OCI-LY1 (cell line): Measurements from ENCODE around the gene ANKS6.

ENCODE experiments used
- H2AFZ ChIP-seq: fragments of 200-600 bp; sonication (generic), shearing (Covaris generic); 2 replicates; pipeline ENCODE4 v1.6.0; 2014; ENCODE audit warnings: antibody characterized with exemption, mild to moderate bottlenecking, low read length
- H3F3A ChIP-seq: fragments of 200-600 bp; sonication (generic), shearing (Covaris generic); 2 replicates; pipeline ENCODE4 v1.6.0; 2014; ENCODE audit warnings: mild to moderate bottlenecking, antibody characterized with exemption, low read length, moderate library complexity; ENCODE audit not compliant: insufficient read depth
- H3K27ac ChIP-seq: fragments of 200-600 bp; sonication (generic); 2 replicates; pipeline ENCODE4 v1.5.1; 2014; ENCODE audit warnings: low read length, mixed run types, mild to moderate bottlenecking, low read depth; ENCODE audit not compliant: poor library complexity, severe bottlenecking
- H3K27me3 ChIP-seq: fragments of 200-600 bp; sonication (generic); 2 replicates; pipeline ENCODE4 v1.6.0; 2014; ENCODE audit warnings: antibody characterized with exemption, mild to moderate bottlenecking, low read length, moderate library complexity; ENCODE audit not compliant: insufficient read depth
- H3K36me3 ChIP-seq: fragments of 200-600 bp; sonication (generic); 2 replicates; pipeline ENCODE4 v1.6.1; 2014; ENCODE audit warnings: mild to moderate bottlenecking, antibody characterized with exemption, low read length, moderate library complexity, mixed read lengths; ENCODE audit not compliant: insufficient read depth
- H3K4me1 ChIP-seq: fragments of 200-600 bp; sonication (generic); 2 replicates; pipeline ENCODE4 v1.5.1; 2014; ENCODE audit warnings: mild to moderate bottlenecking, low read length, moderate library complexity; ENCODE audit not compliant: insufficient read depth, severe bottlenecking
- H3K4me2 ChIP-seq: fragments of 200-600 bp; sonication (generic), shearing (Covaris generic); 2 replicates; pipeline ENCODE4 v1.6.1; 2014; ENCODE audit warnings: low read length
- H3K4me3 ChIP-seq: fragments of 200-600 bp; sonication (generic); 2 replicates; pipeline ENCODE4 v1.5.1; 2014; ENCODE audit warnings: low read length, low read depth, mild to moderate bottlenecking, mixed read lengths; ENCODE audit not compliant: poor library complexity, severe bottlenecking
- H3K79me2 ChIP-seq: fragments of 200-600 bp; shearing (Covaris generic); 2 replicates; pipeline ENCODE4 v1.6.1; 2016; ENCODE audit warnings: mixed run types, low read length, mixed read lengths; ENCODE audit not compliant: insufficient read depth
- H3K9ac ChIP-seq: fragments of 200-600 bp; sonication (generic), shearing (Covaris generic); 2 replicates; pipeline ENCODE4 v1.6.1; 2014; ENCODE audit warnings: mild to moderate bottlenecking, low read length, mixed read lengths
- H3K9me2 ChIP-seq: fragments of 200-600 bp; sonication (generic), shearing (Covaris generic); 2 replicates; pipeline ENCODE4 v1.6.1; 2014; ENCODE audit warnings: low read depth, mild to moderate bottlenecking, low read length, mixed read lengths
- H3K9me3 ChIP-seq: fragments of 200-600 bp; shearing (Covaris generic); 2 replicates; pipeline ENCODE4 v1.6.1; 2014; ENCODE audit warnings: low read length, mixed read lengths
- H4K20me1 ChIP-seq: fragments of 200-600 bp; sonication (generic), shearing (Covaris generic); 2 replicates; pipeline ENCODE4 v1.6.0; 2016; ENCODE audit warnings: mild to moderate bottlenecking, low read length; ENCODE audit not compliant: insufficient read depth
- EZH2 ChIP-seq: fragments of 200-600 bp; sonication (generic), shearing (Covaris generic); IDR thresholded peaks from 2 replicates; pipeline ENCODE4 v1.8.0; 2017; ENCODE audit warnings: borderline replicate concordance, mixed run types, mild to moderate bottlenecking, antibody characterized with exemption, low read length, moderate library complexity, mixed read lengths
- TF ChIP-seq, protein P1 (sequence below): fragments of 200-600 bp; sonication (generic), shearing (Covaris generic); IDR thresholded peaks from 2 replicates; pipeline ENCODE4 v1.5.1; 2017; ENCODE audit warnings: mild to moderate bottlenecking, antibody characterized with exemption, low read length, moderate library complexity, mixed read lengths

ANKS6 gene

DNA sequence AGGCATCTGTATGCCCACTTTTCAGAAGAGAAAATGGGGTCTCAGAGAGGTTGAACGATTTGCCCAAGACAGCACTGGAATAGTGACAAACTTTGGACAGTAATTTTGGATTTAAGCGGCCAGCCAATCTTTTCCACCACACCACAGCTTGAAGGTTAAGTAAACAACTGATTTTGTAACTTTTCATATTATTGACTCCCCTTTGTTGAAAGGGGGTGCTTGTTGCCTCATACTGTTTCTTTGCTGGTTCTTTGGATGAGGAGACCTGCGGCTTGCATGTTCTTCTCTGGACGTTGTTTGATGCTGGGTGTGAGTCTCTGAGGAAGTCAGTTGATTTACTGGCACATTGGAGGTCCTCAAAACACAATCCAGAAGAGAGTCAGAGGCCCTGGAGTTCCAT is 76.0 kb downstream of the ANKS6 start:
- no peaks in the 10 kb centered on the region; the same call in 1 of the 2 replicates for H3K27me3 ChIP-seq
- no peak overlapping the region for H2AFZ ChIP-seq
- H3K79me2 ChIP-seq: no peaks in the 10 kb centered on the region
- H3K9ac ChIP-seq: no peak overlapping the region
- H3K9me3 ChIP-seq: no peaks in the 10 kb centered on the region
- H3K4me2 ChIP-seq: no peak overlapping the region
- no peaks in the 10 kb centered on the region for H3K36me3 ChIP-seq
- H3K4me3 ChIP-seq: no peak overlapping the region
- no peak overlapping the region for H3K27ac ChIP-seq
- no peaks in the 10 kb centered on the region for H3F3A ChIP-seq
- no peaks in the 10 kb centered on the region for H4K20me1 ChIP-seq
- no peaks in the 10 kb centered on the region for H3K4me1 ChIP-seq
- no peak for TF ChIP-seq EZH2
- TF ChIP-seq, protein P1, sequence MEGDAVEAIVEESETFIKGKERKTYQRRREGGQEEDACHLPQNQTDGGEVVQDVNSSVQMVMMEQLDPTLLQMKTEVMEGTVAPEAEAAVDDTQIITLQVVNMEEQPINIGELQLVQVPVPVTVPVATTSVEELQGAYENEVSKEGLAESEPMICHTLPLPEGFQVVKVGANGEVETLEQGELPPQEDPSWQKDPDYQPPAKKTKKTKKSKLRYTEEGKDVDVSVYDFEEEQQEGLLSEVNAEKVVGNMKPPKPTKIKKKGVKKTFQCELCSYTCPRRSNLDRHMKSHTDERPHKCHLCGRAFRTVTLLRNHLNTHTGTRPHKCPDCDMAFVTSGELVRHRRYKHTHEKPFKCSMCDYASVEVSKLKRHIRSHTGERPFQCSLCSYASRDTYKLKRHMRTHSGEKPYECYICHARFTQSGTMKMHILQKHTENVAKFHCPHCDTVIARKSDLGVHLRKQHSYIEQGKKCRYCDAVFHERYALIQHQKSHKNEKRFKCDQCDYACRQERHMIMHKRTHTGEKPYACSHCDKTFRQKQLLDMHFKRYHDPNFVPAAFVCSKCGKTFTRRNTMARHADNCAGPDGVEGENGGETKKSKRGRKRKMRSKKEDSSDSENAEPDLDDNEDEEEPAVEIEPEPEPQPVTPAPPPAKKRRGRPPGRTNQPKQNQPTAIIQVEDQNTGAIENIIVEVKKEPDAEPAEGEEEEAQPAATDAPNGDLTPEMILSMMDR: no peak
- no peaks in the 10 kb centered on the region for H3K9me2 ChIP-seq

DNA sequence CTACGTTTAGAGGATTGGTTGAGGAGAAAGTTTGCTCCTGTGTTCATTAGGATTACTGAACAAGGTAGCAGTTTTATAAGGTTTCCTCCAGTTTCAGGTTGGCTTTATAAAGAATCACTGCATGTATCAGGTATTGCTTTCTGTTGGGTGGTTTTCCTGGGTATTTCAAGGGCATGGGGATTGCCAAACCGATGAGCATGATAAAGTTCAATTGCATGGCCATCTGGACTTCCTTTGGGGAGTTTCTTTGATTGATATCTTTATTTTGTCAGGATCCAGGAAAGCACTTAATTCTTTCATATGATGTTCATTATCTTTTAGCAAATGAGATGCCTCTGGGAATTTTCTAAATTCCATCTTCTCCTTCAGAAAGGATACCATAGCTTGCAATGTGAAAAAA is 77.3 kb downstream of the ANKS6 start:
- H3K27me3 ChIP-seq: no peaks in the 10 kb centered on the region; the same call in 1 of the 2 replicates
- H3K4me3 ChIP-seq: no peak overlapping the region
- no peak overlapping the region for H3K4me2 ChIP-seq
- no peaks in the 10 kb centered on the region for H3K4me1 ChIP-seq
- H4K20me1 ChIP-seq: no peaks in the 10 kb centered on the region
- H3K9ac ChIP-seq: no peak overlapping the region
- TF ChIP-seq EZH2: no peak
- TF ChIP-seq, protein P1: no peak
- no peaks in the 10 kb centered on the region for H3F3A ChIP-seq
- no peaks in the 10 kb centered on the region for H3K79me2 ChIP-seq
- no peaks in the 10 kb centered on the region for H3K9me2 ChIP-seq
- H3K9me3 ChIP-seq: no peaks in the 10 kb centered on the region
- H2AFZ ChIP-seq: no peak overlapping the region
- H3K36me3 ChIP-seq: no peaks in the 10 kb centered on the region
- no peak overlapping the region for H3K27ac ChIP-seq

DNA sequence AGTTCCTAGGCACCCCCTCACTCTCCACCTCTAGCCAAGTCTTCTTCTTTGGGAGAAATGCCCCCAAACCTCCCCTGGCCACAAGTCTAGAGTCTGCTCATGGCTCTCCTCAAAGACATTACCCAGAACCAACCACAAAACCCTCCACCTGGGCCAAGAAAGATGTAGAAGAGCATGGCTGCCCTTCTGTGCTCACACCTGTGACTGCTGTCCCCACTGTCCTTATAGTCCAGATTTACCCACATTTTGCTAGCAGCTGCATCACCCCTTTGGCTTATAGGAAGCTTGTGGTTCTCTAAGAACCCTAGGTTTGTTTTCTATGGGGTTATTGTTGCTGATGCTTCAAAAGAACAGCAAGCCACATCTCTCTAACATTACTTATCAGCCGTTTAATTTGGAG is 81.5 kb downstream of the ANKS6 start:
- H3K9me3 ChIP-seq: no peaks in the 10 kb centered on the region
- H3K4me2 ChIP-seq: no peak overlapping the region
- no peak overlapping the region for H3K27ac ChIP-seq
- no peaks in the 10 kb centered on the region for H3K9me2 ChIP-seq
- no peaks in the 10 kb centered on the region for H4K20me1 ChIP-seq
- H3K4me1 ChIP-seq: no peaks in the 10 kb centered on the region
- H3K4me3 ChIP-seq: no peak overlapping the region
- H3K27me3 ChIP-seq: no peaks in the 10 kb centered on the region
- TF ChIP-seq, protein P1: no peak
- TF ChIP-seq EZH2: no peak
- no peak overlapping the region for H3K9ac ChIP-seq
- no peak overlapping the region for H2AFZ ChIP-seq
- no peaks in the 10 kb centered on the region for H3F3A ChIP-seq
- H3K79me2 ChIP-seq: no peaks in the 10 kb centered on the region
- H3K36me3 ChIP-seq: no peaks in the 10 kb centered on the region
